ENCODE measurements around the gene C11orf24. TPM values are rescaled to one million over a fixed set of nuclear protein-coding genes. Genes with fewer than 3 reads are reported as not detected.
"Not testable (repeated sequence)": the region's sequence is repeated elsewhere in the genome, so short reads cannot be mapped to it uniquely, and the experiment has no call there.

The C11orf24 gene
- total RNA-seq, 2 donors from 2014 or later = 55.3 to 66.6 TPM

GRCh38 chr11:68302670-68303069 lies 30.9 kb upstream of the C11orf24 start:
- no peaks in the 10 kb centered on the region for H3K9me3 ChIP-seq
- DNase-seq = peak; percentile 86
- H3K36me3 ChIP-seq = no peaks in the 10 kb centered on the region
- H3K4me1 ChIP-seq = peaks cover 15% of the 10 kb centered on the region
- intact Hi-C loops (cut with DNase I) = no loop called here
- H3K9ac ChIP-seq (ENCODE audit: low read depth in 2 of 2, low read length in 2 of 2) = peak overlapping the region in 1 of 2 donors; percentile 30
- H3K27ac ChIP-seq = peak overlapping the region; percentile 50
- H3K4me3 ChIP-seq = no peak overlapping the region
- no peaks in the 10 kb centered on the region for H3K27me3 ChIP-seq
- no peak for TF ChIP-seq CTCF (IDR thresholded peaks at IDR 0.05)

- Histone ChIP-seq H3K9me3 (no peaks in the 10 kb centered on the region), H3K36me3 (no peaks in the 10 kb centered on the region), H3K4me1 (peaks cover 19% of the 10 kb centered on the region), H3K27ac (peak overlapping the region; percentile 50), H3K27me3 (no peaks in the 10 kb centered on the region), H3K4me3 (no peak overlapping the region), H3K9ac (ENCODE audit: low read depth in 2 of 2, low read length in 2 of 2) (peak overlapping the region in 1 of 2 donors; percentile 30)
- intact Hi-C loops (cut with DNase I) = no loop called here
- no peak for TF ChIP-seq CTCF (IDR thresholded peaks at IDR 0.05)
- DNase-seq = no peak
Measured at GRCh38 chr11:68302256-68302655, 30.5 kb upstream of the C11orf24 start.

GRCh38 chr11:68300076-68300830 lies 28.5 kb upstream of the C11orf24 start:
- Histone ChIP-seq H3K27me3 (no peaks in the 10 kb centered on the region), H3K9me3 (no peaks in the 10 kb centered on the region), H3K36me3 (no peaks in the 10 kb centered on the region), H3K4me3 (no peak overlapping the region), H3K9ac (ENCODE audit: low read depth in 2 of 2, low read length in 2 of 2) (no peak overlapping the region), H3K4me1 (peaks cover 20% of the 10 kb centered on the region), H3K27ac (no peak overlapping the region)
- no peak for TF ChIP-seq CTCF (IDR thresholded peaks at IDR 0.05)
- no peak for DNase-seq
- intact Hi-C loops (cut with DNase I) = no loop called here

GRCh38 chr11:68299517-68299879 lies 27.7 kb upstream of the C11orf24 start:
- H3K27ac ChIP-seq = peak overlapping the region; percentile 90
- peak overlapping the region in 1 of 2 donors; percentile 87 for H3K9ac ChIP-seq (ENCODE audit: low read depth in 2 of 2, low read length in 2 of 2)

GRCh38 chr11:68298659-68299516 lies 27.1 kb upstream of the C11orf24 start:
- H3K9me3 ChIP-seq = no peaks in the 10 kb centered on the region
- intact Hi-C loops (cut with DNase I) = loop anchor here (10.0 kb wide), 1 partner anchor 146 kb away; no protein-coding TSS in a partner anchor
- H3K4me1 ChIP-seq = peaks cover 20% of the 10 kb centered on the region
- H3K9ac ChIP-seq (ENCODE audit: low read depth in 2 of 2, low read length in 2 of 2) = peak overlapping the region; percentile 33 to 87
- H3K27me3 ChIP-seq = no peaks in the 10 kb centered on the region
- no peak for TF ChIP-seq CTCF (IDR thresholded peaks at IDR 0.05)
- H3K4me3 ChIP-seq = no peak overlapping the region
- DNase-seq = peak; percentile 61
- H3K36me3 ChIP-seq = no peaks in the 10 kb centered on the region
- peak overlapping the region; percentile 90 for H3K27ac ChIP-seq

More at GRCh38 chr11:68299517-68299879, 27.7 kb upstream of the C11orf24 start:
- DNase-seq, H3K4me3 ChIP-seq, H3K27me3 ChIP-seq, H3K9me3 ChIP-seq, H3K36me3 ChIP-seq: not testable (repeated sequence)
- intact Hi-C loops (cut with DNase I) = loop anchor here (10.0 kb wide), 1 partner anchor 145 kb away; no protein-coding TSS in a partner anchor
- peaks cover 20% of the 10 kb centered on the region for H3K4me1 ChIP-seq

Data from colonic mucosa (tissue), 4 donors.